Fibroblast of pulmonary artery (primary cell): ENCODE data around the gene CAMKK1.

Experiments used
- DNase-seq: peaks from one replicate; pipeline ENCODE4 v3.0.0-alpha.2; 2010; ENCODE audit warnings: low read depth
- H3K4me3 ChIP-seq: replicated peaks from 2 replicates; pipeline ENCODE4 v1.5.1; 2011; ENCODE audit warnings: low read depth, mild to moderate bottlenecking, control low read depth, low read length, moderate library complexity
- CTCF ChIP-seq: IDR thresholded peaks from 2 replicates; pipeline ENCODE4 v1.5.1; 2011; ENCODE audit warnings: mild to moderate bottlenecking, control low read depth, low read length, inconsistent platforms; ENCODE audit errors: missing control alignments

The CAMKK1 gene

GRCh38 chr17:3879591-3880417 lies 13.0 kb downstream of the CAMKK1 start:
- H3K4me3 ChIP-seq, result no peak overlapping the region
- DNase-seq, result no peak
- no peak for TF ChIP-seq CTCF

GRCh38 chr17:3879186-3879585 lies 13.7 kb downstream of the CAMKK1 start:
- no peak overlapping the region for H3K4me3 ChIP-seq
- peak; percentile 45 for DNase-seq

GRCh38 chr17:3877220-3877619 lies 15.6 kb downstream of the CAMKK1 start:
- no peak overlapping the region for H3K4me3 ChIP-seq
- DNase-seq, result no peak
- TF ChIP-seq CTCF, result no peak

More at GRCh38 chr17:3879186-3879585, 13.7 kb downstream of the CAMKK1 start:
- no peak for TF ChIP-seq CTCF

- DNase-seq, result no peak
- no peak for TF ChIP-seq CTCF
These were observed 17.5 kb downstream of the CAMKK1 start for GRCh38 chr17:3875317-3875716.

GRCh38 chr17:3873862-3874261 lies 19.0 kb downstream of the CAMKK1 start:
- no peak for DNase-seq
- H3K4me3 ChIP-seq, result no peak overlapping the region
- TF ChIP-seq CTCF, result no peak

More at GRCh38 chr17:3875317-3875716, 17.5 kb downstream of the CAMKK1 start:
- H3K4me3 ChIP-seq, result no peak overlapping the region

- no peak overlapping the region for H3K4me3 ChIP-seq
These were observed 22.0 kb downstream of the CAMKK1 start for GRCh38 chr17:3870871-3871306.

More at GRCh38 chr17:3870871-3871306, 22.0 kb downstream of the CAMKK1 start:
- no peak for TF ChIP-seq CTCF
- DNase-seq, result peak; percentile 66
